ENCODE data around the gene CCDC50.

CCDC50 gene

DNA sequence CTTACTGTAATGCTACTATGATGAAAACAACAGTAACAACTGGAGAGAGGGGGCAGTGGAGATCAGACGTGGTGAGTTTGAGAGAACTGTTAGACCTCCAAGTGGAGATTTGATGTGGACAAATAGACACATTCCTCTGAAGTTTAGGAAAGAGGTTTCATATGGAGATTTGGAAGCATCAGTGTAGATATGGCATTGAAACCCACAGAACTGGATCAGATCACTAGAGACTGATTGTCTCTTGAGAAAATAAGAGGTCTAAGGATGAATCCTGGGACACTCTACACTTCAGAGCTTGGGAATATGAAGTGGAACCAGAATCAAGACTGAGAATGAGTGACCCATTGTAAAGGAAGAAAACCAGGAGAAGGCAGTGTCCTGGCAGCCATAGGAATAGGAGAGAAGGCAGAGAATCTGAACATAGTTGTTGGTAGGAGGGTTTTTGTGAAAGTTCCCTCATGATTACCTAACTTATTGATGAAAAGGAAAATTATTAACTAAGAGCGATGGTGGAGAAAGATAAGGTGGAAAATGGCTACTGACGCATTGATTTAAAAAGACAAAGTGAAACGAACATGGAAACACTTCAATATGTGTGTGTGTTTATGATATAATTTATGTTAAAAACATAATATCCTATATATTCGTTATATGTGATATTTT, 102.1 kb downstream of the CCDC50 start:
- DNase-seq, result no peak

- DNase-seq, result no peak
Measured at GRCh38 chr3:191432162-191432561, 103.0 kb downstream of the CCDC50 start.

- DNase-seq, result no peak
Measured at GRCh38 chr3:191434024-191434423, 104.8 kb downstream of the CCDC50 start.

DNA sequence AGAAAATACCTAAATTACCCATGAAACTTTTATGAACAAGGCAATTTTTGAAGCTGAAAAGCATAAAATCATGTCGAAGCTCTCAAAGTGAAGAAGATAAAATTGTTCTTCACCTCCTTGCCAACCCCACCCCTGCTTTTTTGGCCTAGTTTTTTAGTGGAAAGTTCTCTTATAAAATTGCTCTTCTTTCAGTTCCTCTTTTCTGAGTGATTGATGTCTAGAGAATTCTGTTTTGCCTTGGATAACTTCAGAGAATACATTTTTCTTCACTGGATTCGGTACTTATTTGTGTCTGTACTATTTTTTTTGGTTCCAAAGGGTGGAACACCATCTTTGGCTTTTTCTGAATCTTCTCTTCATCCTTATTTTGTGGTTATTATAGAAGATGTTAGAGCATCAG, 106.8 kb downstream of the CCDC50 start:
- DNase-seq, result no peak

- no peak for DNase-seq
Measured at GRCh38 chr3:191438150-191438814, 109.1 kb downstream of the CCDC50 start.

- DNase-seq, result no peak
Measured at GRCh38 chr3:191440532-191440931, 111.3 kb downstream of the CCDC50 start.

GRCh38 chr3:191441687-191442086, 112.5 kb downstream of the CCDC50 start:
- DNase-seq, result no peak

GRCh38 chr3:191444569-191444968, 115.4 kb downstream of the CCDC50 start:
- DNase-seq, result no peak

Data from CD4-positive, alpha-beta T cell treated with Interleukin-4 for 1 hour (primary cell).